ENCODE results near the gene GCLC.
A peak's percentile ranks its signal among the peaks of the same experiment; 100 is the strongest.
"Not testable (repeated sequence)": the region's sequence is repeated elsewhere in the genome, so short reads cannot be mapped to it uniquely, and the experiment has no call there.

Gene GCLC

GRCh38 chr6:53544470-53545308 lies at the start of gene GCLC:
Gene GCLC, minus strand, starts transcription at chr6:53545101. Its CDS starts 456 bp downstream, at chr6:53544645.
- peak; percentile 95 for DNase-seq (ENCODE audit: low spot score)
- peak; percentile 74 for FAIRE-seq

GRCh38 chr6:53594596-53594995 lies 49.7 kb upstream of the GCLC start:
- DNase-seq (ENCODE audit: low spot score) (no peak), FAIRE-seq (no peak)

GRCh38 chr6:53593001-53593488 lies 48.1 kb upstream of the GCLC start:
- no peak for DNase-seq (ENCODE audit: low spot score)
- no peak for FAIRE-seq

- no peak for DNase-seq (ENCODE audit: low spot score)
- no peak for FAIRE-seq
Observed at GRCh38 chr6:53591873-53592272, 47.0 kb upstream of the GCLC start.

- DNase-seq (ENCODE audit: low spot score) = no peak
- no peak for FAIRE-seq
Observed at GRCh38 chr6:53588816-53589509, 44.1 kb upstream of the GCLC start.

GRCh38 chr6:53587291-53587690 lies 42.4 kb upstream of the GCLC start:
- FAIRE-seq (no peak), DNase-seq (ENCODE audit: low spot score) (no peak)

GRCh38 chr6:53585208-53585900 lies 40.5 kb upstream of the GCLC start:
- FAIRE-seq (no peak), DNase-seq (ENCODE audit: low spot score) (no peak)

GRCh38 chr6:53584726-53585125 lies 39.8 kb upstream of the GCLC start:
- FAIRE-seq (no peak), DNase-seq (ENCODE audit: low spot score) (no peak)

GRCh38 chr6:53583451-53583850 lies 38.5 kb upstream of the GCLC start:
- DNase-seq (ENCODE audit: low spot score) = no peak
- FAIRE-seq = no peak

GRCh38 chr6:53582963-53583362 lies 38.1 kb upstream of the GCLC start:
- FAIRE-seq (no peak), DNase-seq (ENCODE audit: low spot score) (no peak)

- DNase-seq (ENCODE audit: low spot score) (no peak), FAIRE-seq (no peak)
Observed at GRCh38 chr6:53581856-53582255, 37.0 kb upstream of the GCLC start.

- FAIRE-seq (no peak), DNase-seq (ENCODE audit: low spot score) (peak; percentile 31)
Observed at GRCh38 chr6:53581173-53581773, 36.4 kb upstream of the GCLC start.

GRCh38 chr6:53579338-53579737 lies 34.4 kb upstream of the GCLC start:
- peak; percentile 59 for FAIRE-seq
- no peak for DNase-seq (ENCODE audit: low spot score)

- FAIRE-seq (no peak), DNase-seq (ENCODE audit: low spot score) (no peak)
Observed at GRCh38 chr6:53578371-53578770, 33.5 kb upstream of the GCLC start.

- FAIRE-seq = no peak
- no peak for DNase-seq (ENCODE audit: low spot score)
Observed at GRCh38 chr6:53573299-53573698, 28.4 kb upstream of the GCLC start.

GRCh38 chr6:53572379-53572778 lies 27.5 kb upstream of the GCLC start:
- not testable (repeated sequence) for DNase-seq (ENCODE audit: low spot score); FAIRE-seq

GRCh38 chr6:53568776-53569616 lies 24.1 kb upstream of the GCLC start:
- FAIRE-seq = peak; percentile 63
- DNase-seq (ENCODE audit: low spot score) = no peak

GRCh38 chr6:53567701-53568100 lies 22.8 kb upstream of the GCLC start:
- FAIRE-seq (no peak), DNase-seq (ENCODE audit: low spot score) (no peak)

- FAIRE-seq = no peak
Observed at GRCh38 chr6:53566755-53567154, 21.9 kb upstream of the GCLC start.

GRCh38 chr6:53565886-53566285 lies 21.0 kb upstream of the GCLC start:
- DNase-seq (ENCODE audit: low spot score) (no peak), FAIRE-seq (no peak)

More at GRCh38 chr6:53566755-53567154, 21.9 kb upstream of the GCLC start:
- no peak for DNase-seq (ENCODE audit: low spot score)
